Gastroesophageal sphincter (tissue), 4 donors: Measurements from ENCODE around the gene TPRA1. TPM values are rescaled to one million over a fixed set of nuclear protein-coding genes. Genes with fewer than 3 reads are reported as not detected.

Experiments used
- ATAC-seq: fragments of 150-250 bp; one replicate; pipeline ENCODE4 v1.9.1; 2016; ENCODE audit warnings: mild to moderate bottlenecking, moderate library complexity
- H3K27ac ChIP-seq, 4 donors: fragments of 200-600 bp; sonication (generic) in 3 of 4; 1 replicate in 3 of 4; 2 replicates in 1 of 4; pipeline ENCODE4 v1.5.1; 2016 to 2019
- H3K27me3 ChIP-seq: fragments of 200-600 bp; sonication (generic); one replicate; pipeline ENCODE4 v1.5.1; 2019
- H3K36me3 ChIP-seq, 2 donors: fragments of 200-600 bp; sonication (generic); one replicate each; pipeline ENCODE4 v1.5.1; 2019; ENCODE audit warnings: control low read depth in 1 of 2
- H3K4me1 ChIP-seq, 3 donors: fragments of 200-600 bp; sonication (generic); 1 replicate in 2 of 3; 2 replicates in 1 of 3; pipeline ENCODE4 v1.5.1; 2016 to 2019; ENCODE audit warnings: control low read depth in 2 of 3
- H3K4me3 ChIP-seq, 2 donors: fragments of 200-600 bp; sonication (generic); one replicate each; pipeline ENCODE4 v1.5.1; 2019; ENCODE audit warnings: mild to moderate bottlenecking in 1 of 2, moderate library complexity in 1 of 2
- H3K9me3 ChIP-seq, 3 donors: fragments of 200-600 bp; sonication (generic); one replicate each; pipeline ENCODE4 v1.5.1; 2017 to 2019; ENCODE audit warnings: control low read depth in 2 of 3
- EP300 ChIP-seq: sonication (generic); formaldehyde crosslinking; IDR thresholded peaks from one replicate; pipeline ENCODE4 v1.6.1; 2017; ENCODE audit warnings: antibody characterized with exemption, mild to moderate bottlenecking
- POLR2A ChIP-seq, 2 donors: fragments of 450-650 bp; IDR thresholded peaks; one replicate each; pipeline ENCODE4 v1.6.1; 2017; ENCODE audit warnings: antibody characterized with exemption in 2 of 2, mild to moderate bottlenecking in 2 of 2, moderate library complexity in 1 of 2
- POLR2AphosphoS5 ChIP-seq: sonication (generic); formaldehyde crosslinking; IDR thresholded peaks from one replicate; pipeline ENCODE4 v1.6.1; 2017; ENCODE audit warnings: antibody characterized with exemption
- WGBS, 2 donors: methylation state at CpG; one replicate each; pipeline ENCODE4 v1.1.5; 2018; ENCODE audit warnings: low coverage in 1 of 2; 5-methylcytosine and 5-hydroxymethylcytosine counted together
- total RNA-seq, 4 donors: library from RNA; depleted of rRNA; stranded (reverse); fragments of >200 nt; gene quantifications; one replicate each; pipeline ENCODE4 v1.1.0, GENCODE V29; 2016
- TF ChIP-seq, protein P1 (sequence below), 4 experiments: fragments of 200-600 bp in 2 of 4; fragments of 450-650 bp in 2 of 4; sonication (generic) in 1 of 4; IDR thresholded peaks; one replicate each; pipeline ENCODE4 v1.5.1; 2017 to 2019; ENCODE audit warnings: antibody characterized with exemption in 4 of 4, mild to moderate bottlenecking in 2 of 4, moderate library complexity in 2 of 4

Gene TPRA1
- total RNA-seq, 4 donors from 2014 or later = 25.6 to 36.3 (median 33.2) TPM

DNA sequence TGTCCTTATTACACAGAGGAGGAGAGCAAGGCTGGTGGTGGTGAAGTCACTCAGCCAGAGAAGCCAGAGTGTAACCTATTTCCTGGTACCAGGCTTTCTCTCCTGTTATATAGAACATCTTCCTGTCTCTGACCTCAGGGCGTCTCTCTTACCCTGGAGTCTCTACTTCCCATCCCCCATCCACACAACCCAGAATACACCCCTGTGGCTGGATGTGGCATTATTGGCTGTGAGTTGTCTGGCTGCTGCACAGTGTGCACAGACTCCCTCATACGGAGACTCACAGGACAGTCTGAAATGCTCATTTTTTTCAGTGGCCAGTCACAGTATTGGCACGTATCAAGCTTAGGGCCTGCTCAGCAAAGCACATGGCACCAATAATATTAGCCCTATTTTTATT is 47.0 kb upstream of the TPRA1 start:
- no peaks in the 10 kb centered on the region for H3K4me1 ChIP-seq
- no peak overlapping the region for H3K4me3 ChIP-seq
- 58 to 65% methylated on average over 3 of the region's 3 CpGs for WGBS, 2 donors
- ATAC-seq = no peak
- H3K27ac ChIP-seq = no peak overlapping the region
- H3K9me3 ChIP-seq = no peaks in the 10 kb centered on the region
- no peak for TF ChIP-seq POLR2AphosphoS5
- peaks cover 5% of the 10 kb centered on the region for H3K27me3 ChIP-seq
- H3K36me3 ChIP-seq = no peaks in the 10 kb centered on the region

DNA sequence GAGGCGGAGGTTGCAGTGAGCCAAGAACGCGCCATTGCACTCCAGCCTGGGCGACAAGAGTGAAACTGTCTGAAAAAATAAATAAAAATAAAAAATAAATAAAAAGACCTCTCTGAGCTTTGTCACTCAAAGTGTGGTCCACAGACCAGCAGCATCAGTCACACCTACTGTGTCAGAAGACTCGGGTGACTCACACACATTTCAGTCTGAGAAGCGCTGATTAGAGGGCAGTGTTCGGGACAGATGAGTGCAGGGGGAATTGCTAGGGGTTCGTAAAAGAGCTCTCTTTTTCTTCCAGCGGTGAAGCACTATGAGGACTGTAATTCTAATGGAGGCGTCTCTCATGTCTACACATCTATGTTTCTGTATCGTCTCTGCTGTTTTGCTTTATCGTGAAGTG is 44.1 kb upstream of the TPRA1 start:
- Histone ChIP-seq H3K4me3 (no peak overlapping the region), H3K27ac (no peak overlapping the region), H3K36me3 (no peaks in the 10 kb centered on the region), H3K4me1 (peaks cover 0 to 8% (median 5%) of the 10 kb centered on the region in 3 donors), H3K9me3 (no peaks in the 10 kb centered on the region), H3K27me3 (peaks cover 10% of the 10 kb centered on the region)
- no peak for ATAC-seq
- TF ChIP-seq POLR2A (IDR thresholded peaks at IDR 0.05) (no peak), POLR2AphosphoS5 (no peak), EP300 (no peak)
- TF ChIP-seq, protein P1, sequence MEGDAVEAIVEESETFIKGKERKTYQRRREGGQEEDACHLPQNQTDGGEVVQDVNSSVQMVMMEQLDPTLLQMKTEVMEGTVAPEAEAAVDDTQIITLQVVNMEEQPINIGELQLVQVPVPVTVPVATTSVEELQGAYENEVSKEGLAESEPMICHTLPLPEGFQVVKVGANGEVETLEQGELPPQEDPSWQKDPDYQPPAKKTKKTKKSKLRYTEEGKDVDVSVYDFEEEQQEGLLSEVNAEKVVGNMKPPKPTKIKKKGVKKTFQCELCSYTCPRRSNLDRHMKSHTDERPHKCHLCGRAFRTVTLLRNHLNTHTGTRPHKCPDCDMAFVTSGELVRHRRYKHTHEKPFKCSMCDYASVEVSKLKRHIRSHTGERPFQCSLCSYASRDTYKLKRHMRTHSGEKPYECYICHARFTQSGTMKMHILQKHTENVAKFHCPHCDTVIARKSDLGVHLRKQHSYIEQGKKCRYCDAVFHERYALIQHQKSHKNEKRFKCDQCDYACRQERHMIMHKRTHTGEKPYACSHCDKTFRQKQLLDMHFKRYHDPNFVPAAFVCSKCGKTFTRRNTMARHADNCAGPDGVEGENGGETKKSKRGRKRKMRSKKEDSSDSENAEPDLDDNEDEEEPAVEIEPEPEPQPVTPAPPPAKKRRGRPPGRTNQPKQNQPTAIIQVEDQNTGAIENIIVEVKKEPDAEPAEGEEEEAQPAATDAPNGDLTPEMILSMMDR (IDR thresholded peaks at IDR 0.05) = no peak
- 90 to 93% methylated on average over 7 to 12 of the region's 12 CpGs for WGBS, 2 donors

DNA sequence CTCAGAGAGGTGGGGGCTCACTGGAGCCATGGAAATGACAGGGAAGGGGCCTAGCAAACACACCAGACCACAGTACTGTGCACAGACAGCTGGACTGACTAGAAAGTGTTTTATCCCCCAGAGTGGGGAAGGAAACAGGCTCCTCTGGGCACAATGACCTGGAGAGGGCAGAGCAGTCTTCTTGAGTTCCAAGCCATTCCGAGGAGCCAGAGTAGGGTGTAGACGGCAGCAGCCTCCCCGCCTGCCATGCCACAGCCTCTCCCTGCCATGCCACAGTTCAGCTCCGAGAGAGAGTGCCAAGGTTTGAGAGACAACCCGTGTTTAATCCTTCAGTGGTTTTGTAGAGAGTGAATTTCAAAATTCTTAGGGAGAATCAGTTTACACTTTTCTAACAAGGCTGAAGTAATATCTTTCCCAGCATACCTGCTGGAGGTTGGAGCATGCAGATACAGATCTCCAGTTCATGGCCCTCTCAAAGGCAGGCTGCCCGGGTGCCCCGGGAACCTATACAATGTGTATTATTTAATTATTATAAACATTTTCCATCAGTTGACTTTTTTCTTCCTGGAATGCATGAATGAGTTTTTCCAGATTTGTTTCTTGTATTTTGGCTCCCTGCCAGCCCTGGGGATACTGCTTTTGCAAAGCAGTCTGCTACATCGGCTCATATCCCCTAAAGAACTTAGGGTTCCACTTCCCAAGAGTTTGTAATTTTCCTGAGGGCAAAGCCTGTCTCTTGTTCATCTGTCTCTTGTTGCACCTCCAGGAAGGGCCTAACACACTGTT is 41.7 kb upstream of the TPRA1 start:
- no peak for TF ChIP-seq POLR2A (IDR thresholded peaks at IDR 0.05)
- no peak for TF ChIP-seq POLR2AphosphoS5
- no peak for TF ChIP-seq EP300
- TF ChIP-seq, protein P1 (IDR thresholded peaks at IDR 0.05) = no peak
- Histone ChIP-seq H3K9me3 (no peaks in the 10 kb centered on the region), H3K36me3 (no peaks in the 10 kb centered on the region), H3K4me1 (peaks cover 0 to 16% (median 8%) of the 10 kb centered on the region in 3 donors), H3K4me3 (no peak overlapping the region), H3K27ac (no peak overlapping the region), H3K27me3 (peaks cover 10% of the 10 kb centered on the region)
- no peak for ATAC-seq
- 41 to 57% methylated on average over 3 to 5 of the region's 8 CpGs for WGBS, 2 donors

DNA sequence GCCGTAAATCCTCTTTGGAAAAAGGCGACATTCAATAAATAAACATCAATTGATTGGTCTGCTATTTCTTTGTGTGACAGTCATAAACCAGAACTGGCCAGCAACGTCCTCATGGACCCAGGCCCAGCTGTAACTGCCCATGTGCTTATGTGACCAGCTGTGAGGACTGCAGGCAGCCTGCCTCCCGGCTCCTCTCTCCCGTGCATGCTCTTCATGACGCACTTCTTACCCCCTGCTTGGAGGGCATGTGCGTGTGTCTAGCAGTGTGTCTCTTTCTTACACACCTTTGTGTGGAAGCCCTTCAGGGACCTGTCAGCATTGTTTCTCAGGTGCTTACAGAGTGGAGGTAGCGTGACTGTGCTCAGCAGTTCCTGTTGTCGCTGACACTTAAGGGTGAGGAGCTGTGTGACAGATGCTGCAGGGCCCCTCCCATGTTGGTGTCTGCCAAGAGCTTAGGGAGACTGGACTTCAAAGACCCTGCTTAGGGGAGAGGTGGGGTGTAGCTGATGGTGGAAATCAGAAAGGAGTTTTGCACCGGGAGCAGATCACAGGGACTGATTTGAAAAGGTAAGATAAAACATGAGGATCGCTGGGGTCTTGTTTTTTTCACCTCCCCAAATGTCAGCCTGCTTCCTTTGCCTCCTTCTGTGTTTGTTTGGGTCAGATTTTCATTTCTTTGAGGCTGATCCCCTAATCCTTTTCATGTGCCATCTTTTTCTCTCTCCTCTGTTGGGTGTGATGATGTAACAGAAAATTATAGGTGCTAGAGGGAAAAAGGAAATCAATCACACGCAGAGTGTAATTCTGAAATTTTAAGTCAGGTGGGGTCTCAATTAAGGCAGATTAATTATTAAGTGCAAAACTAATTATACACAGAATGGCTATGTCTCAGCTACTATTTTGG is 40.5 kb upstream of the TPRA1 start:
- no peak overlapping the region for H3K4me3 ChIP-seq
- no peak for TF ChIP-seq POLR2A (IDR thresholded peaks at IDR 0.05)
- TF ChIP-seq POLR2AphosphoS5 = no peak
- TF ChIP-seq, protein P1 (IDR thresholded peaks at IDR 0.05) = no peak
- TF ChIP-seq EP300 = no peak
- no peaks in the 10 kb centered on the region for H3K36me3 ChIP-seq
- peaks cover 10% of the 10 kb centered on the region for H3K27me3 ChIP-seq
- ATAC-seq = no peak
- H3K9me3 ChIP-seq = no peaks in the 10 kb centered on the region
- peaks cover 0 to 16% (median 8%) of the 10 kb centered on the region in 3 donors for H3K4me1 ChIP-seq
- no peak overlapping the region for H3K27ac ChIP-seq
- WGBS, 2 donors = 84 to 89% methylated on average over 3 to 10 of the region's 12 CpGs
